OCI-LY1 (cell line): ENCODE results near the gene KRTAP10-3.

Experiments
- H2AFZ ChIP-seq: fragments of 200-600 bp; sonication (generic), shearing (Covaris generic); 2 replicates; pipeline ENCODE4 v1.6.0; 2014; ENCODE audit warnings: antibody characterized with exemption, mild to moderate bottlenecking, low read length
- H3F3A ChIP-seq: fragments of 200-600 bp; sonication (generic), shearing (Covaris generic); 2 replicates; pipeline ENCODE4 v1.6.0; 2014; ENCODE audit warnings: mild to moderate bottlenecking, antibody characterized with exemption, low read length, moderate library complexity; ENCODE audit not compliant: insufficient read depth
- H3K27ac ChIP-seq: fragments of 200-600 bp; sonication (generic); 2 replicates; pipeline ENCODE4 v1.5.1; 2014; ENCODE audit warnings: low read length, mixed run types, mild to moderate bottlenecking, low read depth; ENCODE audit not compliant: poor library complexity, severe bottlenecking
- H3K27me3 ChIP-seq: fragments of 200-600 bp; sonication (generic); 2 replicates; pipeline ENCODE4 v1.6.0; 2014; ENCODE audit warnings: antibody characterized with exemption, mild to moderate bottlenecking, low read length, moderate library complexity; ENCODE audit not compliant: insufficient read depth
- H3K36me3 ChIP-seq: fragments of 200-600 bp; sonication (generic); 2 replicates; pipeline ENCODE4 v1.6.1; 2014; ENCODE audit warnings: mild to moderate bottlenecking, antibody characterized with exemption, low read length, moderate library complexity, mixed read lengths; ENCODE audit not compliant: insufficient read depth
- H3K4me1 ChIP-seq: fragments of 200-600 bp; sonication (generic); 2 replicates; pipeline ENCODE4 v1.5.1; 2014; ENCODE audit warnings: mild to moderate bottlenecking, low read length, moderate library complexity; ENCODE audit not compliant: insufficient read depth, severe bottlenecking
- H3K4me2 ChIP-seq: fragments of 200-600 bp; sonication (generic), shearing (Covaris generic); 2 replicates; pipeline ENCODE4 v1.6.1; 2014; ENCODE audit warnings: low read length
- H3K4me3 ChIP-seq: fragments of 200-600 bp; sonication (generic); 2 replicates; pipeline ENCODE4 v1.5.1; 2014; ENCODE audit warnings: low read length, low read depth, mild to moderate bottlenecking, mixed read lengths; ENCODE audit not compliant: poor library complexity, severe bottlenecking
- H3K79me2 ChIP-seq: fragments of 200-600 bp; shearing (Covaris generic); 2 replicates; pipeline ENCODE4 v1.6.1; 2016; ENCODE audit warnings: mixed run types, low read length, mixed read lengths; ENCODE audit not compliant: insufficient read depth
- H3K9ac ChIP-seq: fragments of 200-600 bp; sonication (generic), shearing (Covaris generic); 2 replicates; pipeline ENCODE4 v1.6.1; 2014; ENCODE audit warnings: mild to moderate bottlenecking, low read length, mixed read lengths
- H3K9me2 ChIP-seq: fragments of 200-600 bp; sonication (generic), shearing (Covaris generic); 2 replicates; pipeline ENCODE4 v1.6.1; 2014; ENCODE audit warnings: low read depth, mild to moderate bottlenecking, low read length, mixed read lengths
- H3K9me3 ChIP-seq: fragments of 200-600 bp; shearing (Covaris generic); 2 replicates; pipeline ENCODE4 v1.6.1; 2014; ENCODE audit warnings: low read length, mixed read lengths
- H4K20me1 ChIP-seq: fragments of 200-600 bp; sonication (generic), shearing (Covaris generic); 2 replicates; pipeline ENCODE4 v1.6.0; 2016; ENCODE audit warnings: mild to moderate bottlenecking, low read length; ENCODE audit not compliant: insufficient read depth
- EZH2 ChIP-seq: fragments of 200-600 bp; sonication (generic), shearing (Covaris generic); IDR thresholded peaks from 2 replicates; pipeline ENCODE4 v1.8.0; 2017; ENCODE audit warnings: borderline replicate concordance, mixed run types, mild to moderate bottlenecking, antibody characterized with exemption, low read length, moderate library complexity, mixed read lengths
- TF ChIP-seq, protein P1 (sequence below): fragments of 200-600 bp; sonication (generic), shearing (Covaris generic); IDR thresholded peaks from 2 replicates; pipeline ENCODE4 v1.5.1; 2017; ENCODE audit warnings: mild to moderate bottlenecking, antibody characterized with exemption, low read length, moderate library complexity, mixed read lengths

KRTAP10-3 gene

DNA sequence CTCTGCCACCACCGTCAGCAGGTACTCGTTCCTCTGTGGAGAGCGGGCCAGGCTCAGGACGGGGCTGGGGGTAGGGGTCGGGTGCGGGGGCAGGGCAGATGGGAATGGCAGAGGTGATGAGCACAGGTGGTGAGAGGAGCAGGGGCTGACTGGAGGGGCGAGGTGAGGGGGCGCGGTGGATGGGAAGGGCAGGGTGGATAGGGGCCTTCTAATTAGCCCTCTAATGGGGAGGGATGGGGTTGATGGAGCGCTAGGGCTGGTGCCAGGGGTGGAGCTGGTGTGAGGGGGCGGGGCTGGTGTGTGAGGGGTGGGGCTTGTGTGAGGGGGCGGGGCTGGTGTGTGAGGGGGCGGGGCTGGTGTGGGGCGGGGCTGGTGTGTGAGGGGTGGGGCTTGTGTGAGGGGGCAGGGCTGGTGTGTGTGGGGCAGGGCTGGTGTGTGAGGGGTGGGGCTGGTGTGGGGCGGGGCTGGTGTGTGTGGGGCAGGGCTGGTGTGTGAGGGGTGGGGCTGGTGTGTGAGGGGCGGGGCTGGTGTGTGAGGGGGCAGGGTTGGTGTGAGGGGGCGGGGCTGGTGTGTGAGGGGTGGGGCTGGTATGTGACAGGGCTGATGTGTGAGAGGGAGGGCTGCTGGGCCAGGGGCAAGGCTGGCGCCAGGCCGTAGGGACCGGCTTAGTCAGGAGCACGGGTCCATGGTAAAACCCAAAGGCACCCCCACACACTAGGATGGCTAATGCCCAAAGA, 24.5 kb downstream of the KRTAP10-3 start:
- Histone ChIP-seq H3K27ac (no peak overlapping the region), H2AFZ (no peak overlapping the region), H3F3A (no peaks in the 10 kb centered on the region), H3K4me2 (no peak overlapping the region), H3K9me3 (no peaks in the 10 kb centered on the region), H3K4me1 (no peaks in the 10 kb centered on the region), H3K9me2 (no peaks in the 10 kb centered on the region), H4K20me1 (no peaks in the 10 kb centered on the region), H3K36me3 (no peaks in the 10 kb centered on the region), H3K79me2 (no peaks in the 10 kb centered on the region), H3K9ac (no peak overlapping the region), H3K27me3 (no peaks in the 10 kb centered on the region), H3K4me3 (no peak overlapping the region)
- TF ChIP-seq EZH2 = no peak
- TF ChIP-seq, protein P1, sequence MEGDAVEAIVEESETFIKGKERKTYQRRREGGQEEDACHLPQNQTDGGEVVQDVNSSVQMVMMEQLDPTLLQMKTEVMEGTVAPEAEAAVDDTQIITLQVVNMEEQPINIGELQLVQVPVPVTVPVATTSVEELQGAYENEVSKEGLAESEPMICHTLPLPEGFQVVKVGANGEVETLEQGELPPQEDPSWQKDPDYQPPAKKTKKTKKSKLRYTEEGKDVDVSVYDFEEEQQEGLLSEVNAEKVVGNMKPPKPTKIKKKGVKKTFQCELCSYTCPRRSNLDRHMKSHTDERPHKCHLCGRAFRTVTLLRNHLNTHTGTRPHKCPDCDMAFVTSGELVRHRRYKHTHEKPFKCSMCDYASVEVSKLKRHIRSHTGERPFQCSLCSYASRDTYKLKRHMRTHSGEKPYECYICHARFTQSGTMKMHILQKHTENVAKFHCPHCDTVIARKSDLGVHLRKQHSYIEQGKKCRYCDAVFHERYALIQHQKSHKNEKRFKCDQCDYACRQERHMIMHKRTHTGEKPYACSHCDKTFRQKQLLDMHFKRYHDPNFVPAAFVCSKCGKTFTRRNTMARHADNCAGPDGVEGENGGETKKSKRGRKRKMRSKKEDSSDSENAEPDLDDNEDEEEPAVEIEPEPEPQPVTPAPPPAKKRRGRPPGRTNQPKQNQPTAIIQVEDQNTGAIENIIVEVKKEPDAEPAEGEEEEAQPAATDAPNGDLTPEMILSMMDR = no peak

DNA sequence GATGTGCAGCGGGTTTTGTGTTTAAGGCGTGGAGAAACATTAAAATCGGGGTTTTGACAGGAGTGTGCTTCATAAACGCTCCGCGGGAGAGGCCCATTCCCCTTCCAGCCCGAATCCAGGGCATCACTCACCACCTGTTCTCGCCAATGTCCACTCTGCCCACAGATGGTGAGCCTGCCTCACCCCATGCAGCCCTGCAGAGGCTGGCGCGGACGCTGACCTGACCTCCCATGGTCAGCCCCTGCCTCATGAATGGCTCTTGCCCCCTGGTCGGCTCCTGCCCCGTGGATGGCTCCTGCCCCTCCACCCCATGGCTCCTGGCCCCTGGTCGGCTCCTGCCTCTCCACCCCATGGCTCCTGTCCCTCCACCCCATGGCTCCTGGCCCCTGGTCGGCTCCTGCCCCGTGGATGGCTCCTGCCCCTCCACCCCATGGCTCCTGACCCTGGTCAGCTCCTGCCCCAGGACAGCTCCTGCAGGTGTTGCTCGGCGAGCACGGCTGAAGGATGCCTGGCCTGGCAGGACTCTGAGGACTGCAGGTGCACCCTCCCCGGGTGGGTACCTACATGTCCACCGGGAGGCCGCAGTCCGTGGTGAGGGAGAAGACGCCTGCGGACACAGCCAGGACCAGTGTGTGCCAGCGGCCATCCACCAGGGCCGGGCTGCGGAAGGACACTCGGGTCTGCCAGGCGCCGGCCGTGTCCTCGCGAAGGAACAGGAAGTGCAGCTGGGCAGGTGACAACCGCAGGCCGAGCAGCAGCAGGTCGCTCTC, 25.3 kb downstream of the KRTAP10-3 start:
- H3K4me3 ChIP-seq = no peak overlapping the region
- H3K79me2 ChIP-seq = no peaks in the 10 kb centered on the region
- no peaks in the 10 kb centered on the region for H3K9me3 ChIP-seq
- H4K20me1 ChIP-seq = no peaks in the 10 kb centered on the region
- H3K4me2 ChIP-seq = no peak overlapping the region
- no peak overlapping the region for H3K9ac ChIP-seq
- H3K27ac ChIP-seq = no peak overlapping the region
- H3K4me1 ChIP-seq = no peaks in the 10 kb centered on the region
- TF ChIP-seq, protein P1 = no peak
- TF ChIP-seq EZH2 = no peak
- H3K9me2 ChIP-seq = no peaks in the 10 kb centered on the region
- H2AFZ ChIP-seq = no peak overlapping the region
- no peaks in the 10 kb centered on the region for H3F3A ChIP-seq
- no peaks in the 10 kb centered on the region for H3K27me3 ChIP-seq
- no peaks in the 10 kb centered on the region for H3K36me3 ChIP-seq

DNA sequence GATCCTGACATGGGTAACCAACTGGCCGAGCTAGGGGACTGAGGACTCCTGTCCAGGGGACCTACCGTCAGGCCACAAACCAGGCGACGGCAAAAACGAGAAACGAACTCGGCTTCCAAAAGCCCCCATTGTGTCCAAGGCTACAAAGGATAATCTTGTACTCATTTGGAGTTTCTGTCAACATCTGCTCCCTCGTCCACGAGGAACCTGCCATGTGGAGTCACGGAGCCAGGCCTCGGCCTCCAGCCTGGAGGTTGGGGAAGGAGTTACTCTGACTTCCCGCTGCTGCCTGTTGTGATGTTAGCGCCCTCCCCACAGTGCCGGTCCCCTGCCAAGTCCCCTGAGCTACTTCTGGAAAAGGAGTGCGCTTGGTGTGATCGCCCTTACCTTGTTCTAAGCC, 25.9 kb downstream of the KRTAP10-3 start:
- Histone ChIP-seq H3K9me2 (no peaks in the 10 kb centered on the region), H3K4me3 (no peak overlapping the region), H3K27me3 (no peaks in the 10 kb centered on the region), H3K4me1 (no peaks in the 10 kb centered on the region), H2AFZ (no peak overlapping the region), H3K79me2 (no peaks in the 10 kb centered on the region), H3K9me3 (no peaks in the 10 kb centered on the region), H3K9ac (no peak overlapping the region), H3K27ac (no peak overlapping the region), H3F3A (no peaks in the 10 kb centered on the region), H4K20me1 (no peaks in the 10 kb centered on the region), H3K4me2 (no peak overlapping the region), H3K36me3 (no peaks in the 10 kb centered on the region)
- TF ChIP-seq, protein P1 = no peak
- no peak for TF ChIP-seq EZH2
